K562 (cell line): ENCODE results near the gene CISD3.

Experiments used
- ATF3 ChIP-seq, 2 experiments: fragments of 450-650 bp in 1 of 2; sonication (generic) in 1 of 2; formaldehyde crosslinking in 1 of 2; IDR thresholded peaks in 1 of 2; conservative IDR thresholded peaks in 1 of 2; 2 replicates each; pipeline versions ENCODE4 v1.6.1 to v1.8.1; 2016 to 2023; ENCODE audit warnings: mild to moderate bottlenecking in 2 of 2, moderate library complexity in 2 of 2, inconsistent platforms in 1 of 2, missing genetic modification reagents in 1 of 2
- CTCF ChIP-seq, 3 experiments: IDR thresholded peaks in 2 of 3; conservative IDR thresholded peaks in 1 of 3; 2 replicates each; pipeline ENCODE4 v1.5.1; 2011 to 2012; ENCODE audit warnings: low read length in 3 of 3, mild to moderate bottlenecking in 3 of 3, control low read depth in 2 of 3, improper control_type of control experiment in 1 of 3, inconsistent platforms in 1 of 3, low read depth in 1 of 3, mixed read lengths in 1 of 3, moderate library complexity in 1 of 3; ENCODE audit not compliant: insufficient read depth in 2 of 3
- E2F1 ChIP-seq: sonication (generic); formaldehyde crosslinking; IDR thresholded peaks from 2 replicates; pipeline ENCODE4 v1.8.1; 2023; ENCODE audit warnings: mild to moderate bottlenecking, missing genetic modification reagents, moderate library complexity
- GABPA ChIP-seq: fragments of 200-800 bp; sonication (Bioruptor generic); conservative IDR thresholded peaks from 2 replicates; pipeline ENCODE4 v1.6.1; 2016; ENCODE audit warnings: low read depth, missing genetic modification characterization, missing compliant biosample characterization
- MXI1 ChIP-seq: IDR thresholded peaks from 2 replicates; pipeline ENCODE4 v1.6.1; 2011; ENCODE audit warnings: low read depth, mild to moderate bottlenecking, improper control_type of control experiment, low read length
- NFATC3 ChIP-seq: fragments of 450-650 bp; IDR thresholded peaks from 2 replicates; pipeline ENCODE4 v1.6.1; 2017; ENCODE audit warnings: mild to moderate bottlenecking
- NR2C1 ChIP-seq, 2 experiments: fragments of 450-650 bp; IDR thresholded peaks; 2 replicates each; pipeline ENCODE4 v1.6.1; 2017; ENCODE audit warnings: mild to moderate bottlenecking in 2 of 2, antibody characterized with exemption in 1 of 2, inconsistent platforms in 1 of 2, missing compliant biosample characterization in 1 of 2, missing genetic modification characterization in 1 of 2
- PCBP2 ChIP-seq: fragments of 200-400 bp; formaldehyde crosslinking; IDR thresholded peaks from 2 replicates; pipeline ENCODE4 v1.6.1; 2018; ENCODE audit warnings: low read length, low read depth, mild to moderate bottlenecking, moderate library complexity; ENCODE audit not compliant: poor library complexity, severe bottlenecking
- RNF2 ChIP-seq: sonication (generic); IDR thresholded peaks from 2 replicates; pipeline ENCODE4 v1.6.1; 2016
- RREB1 ChIP-seq: fragments of 250-450 bp; sonication (Bioruptor Pico); IDR thresholded peaks from 2 replicates; pipeline ENCODE4 v1.4.0; 2020
- SMARCC2 ChIP-seq: fragments of 450-650 bp; IDR thresholded peaks from 2 replicates; pipeline ENCODE4 v1.6.1; 2017; ENCODE audit warnings: antibody characterized with exemption, moderate library complexity, mild to moderate bottlenecking, low read depth
- USF2 ChIP-seq: sonication (generic); formaldehyde crosslinking; IDR thresholded peaks from 2 replicates; pipeline ENCODE4 v1.5.0; 2020; ENCODE audit warnings: missing genetic modification reagents
- ZBTB7A ChIP-seq: IDR thresholded peaks from 2 replicates; pipeline ENCODE4 v1.6.1; 2011; ENCODE audit warnings: low read depth, mild to moderate bottlenecking, low read length, moderate library complexity, borderline replicate concordance; ENCODE audit not compliant: control insufficient read depth
- ZNF384 ChIP-seq: IDR thresholded peaks from 2 replicates; pipeline ENCODE4 v1.6.1; 2012; ENCODE audit warnings: low read depth, low read length, improper control_type of control experiment

- TF ChIP-seq GABPA = no peak
- no peak for TF ChIP-seq ZNF384
- TF ChIP-seq CTCF (IDR thresholded peaks at IDR 0.05 in 2 of 3, conservative IDR thresholded peaks at IDR 0.05 in 1 of 3; ENCODE audit: insufficient read depth in 2 of 3, low read depth in 1 of 3, low read length in 3 of 3) = no peak
- TF ChIP-seq NR2C1 (IDR thresholded peaks at IDR 0.05) = no peak
- TF ChIP-seq NR2C1 (tag; IDR thresholded peaks at IDR 0.05) = no peak
- no peak for TF ChIP-seq RNF2
- TF ChIP-seq MXI1 = no peak
- no peak for TF ChIP-seq NFATC3
- TF ChIP-seq ATF3 (IDR thresholded peaks at IDR 0.05) = no peak
- no peak for TF ChIP-seq ATF3 (CRISPR knock-in tag; conservative IDR thresholded peaks at IDR 0.05)
- no peak for TF ChIP-seq E2F1 (CRISPR knock-in tag)
- no peak for TF ChIP-seq SMARCC2
- TF ChIP-seq RREB1 = no peak
- no peak for TF ChIP-seq ZBTB7A
- TF ChIP-seq PCBP2 = no peak
- TF ChIP-seq USF2 (CRISPR knock-in tag) = no peak
These were observed 17.5 kb upstream of the CISD3 start for GRCh38 chr17:38712593-38712992.
